HCT116 (cell line): ENCODE results near the gene DDN. TPM values are rescaled to one million over a fixed set of nuclear protein-coding genes. Genes with fewer than 3 reads are reported as not detected.

Experiments used
- CBX3 ChIP-seq: IDR thresholded peaks from 2 replicates; pipeline ENCODE4 v1.6.1; 2012; ENCODE audit warnings: low read depth
- CEBPB ChIP-seq: IDR thresholded peaks from 2 replicates; pipeline ENCODE4 v1.6.1; 2012; ENCODE audit warnings: low read depth
- CTCF ChIP-seq, 3 experiments: fragments of 200-600 bp in 1 of 3; sonication (generic) in 1 of 3; IDR thresholded peaks in 2 of 3; conservative IDR thresholded peaks in 1 of 3; 2 replicates each; pipeline ENCODE4 v1.5.1; 2012 to 2017; ENCODE audit warnings: low read depth in 2 of 3, low read length in 2 of 3, antibody characterized with exemption in 1 of 3, borderline replicate concordance in 1 of 3, control low read depth in 1 of 3, mild to moderate bottlenecking in 1 of 3, mixed read lengths in 1 of 3, mixed run types in 1 of 3, moderate library complexity in 1 of 3; ENCODE audit not compliant: insufficient read depth in 1 of 3
- POLR2AphosphoS5 ChIP-seq: IDR thresholded peaks from 2 replicates; pipeline ENCODE4 v1.6.1; 2011; ENCODE audit warnings: mild to moderate bottlenecking, low read depth, low read length, moderate library complexity
- RAD21 ChIP-seq: IDR thresholded peaks from 2 replicates; pipeline ENCODE4 v1.6.1; 2012; ENCODE audit warnings: low read depth, mild to moderate bottlenecking
- REST ChIP-seq: IDR thresholded peaks from 2 replicates; pipeline ENCODE4 v1.6.1; 2012; ENCODE audit warnings: low read depth
- SP1 ChIP-seq: IDR thresholded peaks from 2 replicates; pipeline ENCODE4 v1.6.1; 2012; ENCODE audit warnings: low read depth
- SRF ChIP-seq: IDR thresholded peaks from 2 replicates; pipeline ENCODE4 v1.6.1; 2012; ENCODE audit warnings: low read depth
- ZNF274 ChIP-seq: fragments of 200-500 bp; sonication (Bioruptor generic); IDR thresholded peaks from 2 replicates; pipeline ENCODE4 v1.6.1; 2014; ENCODE audit warnings: mild to moderate bottlenecking, low read depth, low read length, inconsistent platforms
- total RNA-seq: library from RNA; stranded (reverse); gene quantifications from one replicate; pipeline ENCODE4 v1.2.1, GENCODE V29; 2021; ENCODE audit not compliant: unreplicated experiment

The DDN gene
- total RNA-seq, 1 experiment from 2014 or later: 8.1 TPM

- TF ChIP-seq CEBPB (no peak; the same call in 1 of the 2 replicates), SRF (peak; percentile 76), RAD21 (no peak), REST (no peak), ZNF274 (no peak), CTCF (IDR thresholded peaks at IDR 0.05 in 2 of 3, conservative IDR thresholded peaks at IDR 0.05 in 1 of 3; ENCODE audit: borderline replicate concordance in 1 of 3, insufficient read depth in 1 of 3, low read depth in 2 of 3, low read length in 2 of 3) (peak; percentile 35 to 45 (median 42); a peak in 5 of 6 replicates), SP1 (peak; percentile 74), CBX3 (no peak), POLR2AphosphoS5 (peak; percentile 98)
- TF ChIP-seq, all 23 proteins: peak for 13
Measured at GRCh38 chr12:49018261-49019119, 19.3 kb upstream of the DDN start, which contains the start of gene PRKAG1 (continued).
